Stimulated activated CD8-positive, alpha-beta memory T cell treated with anti-CD3 and anti-CD28 coated beads, Interleukin-12 subunit alpha, Interleukin-12 subunit beta, amount 100 ng/mL, for 1 hour (primary cell): ENCODE measurements around the gene ACE.

Experiments
- DNase-seq: peaks from one replicate; pipeline ENCODE4 v3.0.0-alpha.2; 2020; ENCODE audit warnings: low read depth

The ACE gene

DNA sequence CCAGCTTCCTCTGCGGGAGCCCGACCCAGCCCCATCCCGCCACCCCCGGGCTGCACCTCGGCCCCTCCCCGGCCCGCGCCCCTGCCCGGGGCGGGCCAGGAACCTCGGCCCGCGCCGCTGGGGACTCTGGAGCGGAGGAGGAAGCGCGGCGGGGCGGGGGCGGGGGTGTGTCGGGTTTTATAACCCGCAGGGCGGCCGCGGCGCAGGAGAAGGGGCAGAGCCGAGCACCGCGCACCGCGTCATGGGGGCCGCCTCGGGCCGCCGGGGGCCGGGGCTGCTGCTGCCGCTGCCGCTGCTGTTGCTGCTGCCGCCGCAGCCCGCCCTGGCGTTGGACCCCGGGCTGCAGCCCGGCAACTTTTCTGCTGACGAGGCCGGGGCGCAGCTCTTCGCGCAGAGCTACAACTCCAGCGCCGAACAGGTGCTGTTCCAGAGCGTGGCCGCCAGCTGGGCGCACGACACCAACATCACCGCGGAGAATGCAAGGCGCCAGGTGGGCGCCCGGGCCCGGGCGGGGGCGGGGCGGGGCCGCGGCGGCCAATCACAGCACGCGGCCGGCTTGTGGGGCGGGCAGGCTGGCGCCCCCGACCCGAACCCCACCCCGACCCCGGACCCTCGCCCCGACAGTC lies at the start of gene ACE:
Gene ACE, plus strand, starts transcription at position 208 of the 626 bp plus-strand sequence. Its CDS starts 34 bp downstream, at position 242.
- DNase-seq: no peak

DNA sequence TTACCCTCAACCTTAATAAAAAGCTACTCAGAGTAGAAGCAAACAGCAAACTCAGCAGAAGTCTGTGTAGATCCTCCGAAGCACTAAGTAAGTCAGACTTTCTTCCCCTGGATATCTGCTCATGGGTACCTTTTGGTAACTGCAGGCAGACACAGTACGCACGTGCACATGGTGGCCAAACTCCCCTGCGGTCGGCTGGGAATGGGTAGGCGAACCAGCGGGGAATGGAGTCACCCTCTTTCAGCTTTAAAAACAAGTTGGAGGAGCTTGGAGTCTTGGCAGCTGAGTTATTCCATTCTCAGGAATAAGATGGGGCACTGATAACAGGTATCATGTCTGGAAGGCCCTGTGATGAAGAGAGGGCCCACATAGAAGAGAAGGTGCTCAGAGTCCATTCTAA lies 47.1 kb upstream of the ACE start:
- DNase-seq: no peak

DNA sequence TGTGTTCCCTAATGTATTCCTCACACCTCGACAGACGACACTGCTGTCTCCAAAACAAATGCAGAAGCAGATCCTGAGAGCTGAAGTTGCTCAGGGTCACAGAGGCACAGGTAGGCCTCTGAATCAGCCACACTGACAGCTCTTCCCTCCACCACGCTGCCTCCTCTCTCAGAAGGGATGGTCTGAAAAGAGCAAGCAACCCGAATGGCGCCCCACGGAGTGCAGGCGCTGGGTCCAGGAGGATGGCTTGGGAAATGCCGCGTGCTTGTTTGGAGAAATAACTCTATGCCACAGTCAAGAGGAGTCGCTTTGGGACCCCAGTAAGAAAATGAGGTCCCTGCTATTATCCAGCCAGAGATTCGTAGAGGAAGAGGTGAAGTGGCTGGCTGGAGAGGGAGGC lies 46.6 kb upstream of the ACE start:
- DNase-seq: no peak

DNA sequence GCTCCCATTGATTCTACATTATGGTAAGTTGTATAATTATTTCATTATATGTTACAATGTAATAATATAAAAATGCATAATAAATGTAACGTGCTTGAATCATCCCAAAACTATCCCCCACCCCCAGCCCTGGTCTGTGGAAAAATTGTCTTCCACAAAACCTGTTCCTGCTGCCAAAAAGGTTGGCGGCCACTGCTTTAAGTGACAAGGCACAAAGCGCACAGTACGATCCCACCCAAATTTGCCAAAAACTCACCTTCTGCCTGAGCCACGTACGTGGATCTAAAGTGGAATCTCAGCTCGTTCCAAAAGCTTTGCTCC lies 45.3 kb upstream of the ACE start:
- no peak for DNase-seq

DNA sequence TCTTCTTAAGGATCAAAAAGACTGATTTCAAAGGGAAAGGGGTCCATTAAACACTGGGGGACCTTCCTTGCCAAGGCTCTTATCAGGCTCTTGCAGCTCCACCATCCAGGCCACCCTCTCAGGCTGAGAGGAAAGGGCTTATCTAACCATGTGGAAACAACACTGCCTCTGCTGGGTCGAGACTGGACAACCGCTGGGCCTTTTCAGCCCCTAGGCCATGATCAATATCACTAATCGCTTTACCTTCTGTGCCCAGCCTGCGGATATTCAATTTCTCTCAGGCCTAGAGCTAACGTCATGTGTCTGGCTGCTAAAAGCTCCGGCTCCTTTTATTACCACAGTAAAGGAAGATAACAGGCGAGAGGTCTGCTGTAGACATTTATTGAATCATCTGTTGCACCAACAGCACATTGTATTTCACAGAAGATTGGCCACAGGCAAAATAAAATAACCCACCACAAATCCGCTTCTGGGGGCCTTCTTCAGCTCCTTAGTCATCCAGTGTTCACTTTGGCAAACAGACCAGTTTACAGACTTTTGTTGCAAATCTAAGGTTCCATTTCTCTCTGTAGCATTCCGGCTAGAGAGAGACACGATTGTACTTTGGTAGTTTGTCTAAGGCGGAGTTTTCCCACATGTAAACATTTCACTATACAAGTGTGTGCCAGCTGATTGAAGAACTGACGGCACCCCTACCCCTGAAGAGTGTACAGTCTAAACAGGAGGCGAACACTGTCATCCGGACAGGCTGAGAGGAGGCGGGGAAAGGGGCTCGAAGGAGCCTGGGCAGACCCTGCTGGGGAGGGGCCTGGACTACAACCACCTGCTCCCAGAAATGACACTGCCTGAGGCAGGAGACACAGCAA lies 44.7 kb upstream of the ACE start:
- DNase-seq: no peak

DNA sequence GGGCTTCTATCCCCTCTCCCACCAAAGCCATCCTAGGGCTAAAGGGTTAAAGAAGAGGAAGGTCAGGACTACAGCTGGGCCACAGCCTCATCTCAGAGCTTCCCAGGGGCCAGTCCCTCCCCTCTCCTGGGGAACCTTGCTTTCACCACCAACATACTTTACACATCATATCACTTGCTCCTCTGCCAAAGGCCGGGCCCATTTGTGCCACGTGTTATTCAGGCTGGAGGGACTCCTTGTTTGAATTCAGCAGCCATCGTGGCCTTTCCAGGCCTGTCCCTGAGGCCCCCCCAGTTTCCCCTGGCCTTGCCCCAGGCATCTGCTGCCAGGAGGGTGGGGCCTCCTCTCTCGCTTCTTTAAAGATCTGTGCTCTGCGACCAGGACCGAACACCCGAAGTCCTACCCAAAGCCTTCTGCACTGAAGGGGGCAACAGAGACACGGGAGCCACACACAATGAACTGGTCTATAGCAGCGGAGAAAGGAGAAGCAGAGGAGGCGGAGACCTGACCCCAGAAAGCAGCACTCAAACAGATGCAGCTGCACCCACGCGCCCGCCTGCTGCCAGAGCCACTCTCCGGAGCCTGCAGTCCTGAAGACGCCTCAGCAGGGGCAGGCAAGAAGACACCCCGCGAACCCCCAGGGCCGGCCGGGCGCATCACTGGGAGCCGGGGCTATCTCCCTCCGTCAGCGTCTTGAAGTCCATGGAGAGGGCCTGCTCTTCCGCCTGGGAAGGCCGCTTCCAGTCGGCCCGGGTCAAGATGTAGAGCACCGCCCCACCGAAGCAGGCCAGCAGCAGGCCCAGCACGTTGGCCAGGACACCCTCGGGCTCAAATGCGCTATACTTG lies 42.9 kb upstream of the ACE start:
- no peak for DNase-seq

DNA sequence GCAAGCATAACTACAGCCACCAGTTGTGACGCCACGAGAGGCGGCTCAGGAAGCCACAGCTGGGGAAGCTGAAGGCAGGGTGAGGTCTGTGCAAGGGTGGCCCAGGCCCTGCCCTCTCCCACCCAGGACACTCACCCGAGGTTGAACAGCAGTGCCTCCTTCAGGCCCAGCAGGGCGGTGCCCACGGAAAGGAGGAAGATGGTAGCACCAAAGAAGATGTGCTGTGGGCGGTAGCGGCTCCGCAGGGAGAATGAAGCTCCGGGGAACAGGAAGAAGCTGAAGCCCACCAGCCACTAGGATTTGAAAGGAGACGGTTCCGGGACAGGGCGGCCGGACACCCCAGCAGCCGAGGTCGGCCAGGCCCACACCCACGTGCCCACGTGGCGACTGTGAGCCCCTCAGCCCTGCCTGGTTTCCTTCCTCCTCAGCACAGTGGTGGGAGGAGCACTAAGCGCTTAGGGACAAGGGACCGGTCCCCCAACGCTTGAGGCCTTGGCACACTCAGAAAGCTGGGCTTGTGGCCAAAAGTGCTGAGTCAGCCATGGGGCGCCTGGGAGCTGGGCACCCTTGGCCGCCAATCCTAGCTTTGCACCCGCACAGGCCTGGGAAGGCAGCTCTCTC lies 41.8 kb upstream of the ACE start:
- DNase-seq: no peak

DNA sequence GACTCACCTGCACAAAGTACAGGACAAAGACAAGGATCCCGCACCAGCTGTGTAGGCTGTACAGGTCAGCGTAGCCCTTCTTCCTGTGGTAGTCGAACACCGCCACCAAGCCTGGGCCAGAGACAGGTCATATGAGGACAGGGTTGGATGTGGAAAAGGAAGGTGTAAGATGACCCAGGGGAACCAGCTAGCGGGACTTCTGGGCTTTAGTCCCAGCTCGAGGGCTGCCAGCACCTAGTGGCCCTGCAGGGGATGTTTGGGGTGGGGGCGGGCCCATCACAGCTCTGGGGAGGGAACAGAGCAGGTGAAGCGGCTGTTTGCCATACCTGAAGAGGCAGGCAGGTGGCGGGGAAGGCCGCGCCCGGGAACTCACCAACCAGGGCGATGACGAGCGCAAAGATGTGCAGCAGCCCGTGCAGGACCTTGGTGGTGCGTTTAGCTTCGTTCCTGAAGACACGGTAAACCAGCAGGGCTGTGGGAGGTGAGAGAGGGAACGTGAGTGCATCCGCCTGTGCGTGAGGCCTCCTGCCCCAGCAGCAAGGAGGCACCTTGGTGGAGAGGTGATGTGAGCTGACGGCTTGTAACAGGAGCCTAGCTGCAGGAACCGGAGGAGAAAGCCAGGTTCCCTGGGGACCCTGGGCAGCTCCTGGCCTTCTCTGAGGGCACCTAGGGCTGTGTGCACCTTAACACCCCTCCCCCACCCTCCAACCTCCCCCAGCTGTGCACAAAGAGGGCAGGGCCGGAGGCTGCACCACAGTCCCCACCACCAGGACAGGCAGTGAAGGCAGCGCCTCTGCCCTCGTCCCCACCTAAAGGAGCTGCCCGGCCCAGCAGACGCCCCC lies 41.0 kb upstream of the ACE start:
- DNase-seq: no peak

DNA sequence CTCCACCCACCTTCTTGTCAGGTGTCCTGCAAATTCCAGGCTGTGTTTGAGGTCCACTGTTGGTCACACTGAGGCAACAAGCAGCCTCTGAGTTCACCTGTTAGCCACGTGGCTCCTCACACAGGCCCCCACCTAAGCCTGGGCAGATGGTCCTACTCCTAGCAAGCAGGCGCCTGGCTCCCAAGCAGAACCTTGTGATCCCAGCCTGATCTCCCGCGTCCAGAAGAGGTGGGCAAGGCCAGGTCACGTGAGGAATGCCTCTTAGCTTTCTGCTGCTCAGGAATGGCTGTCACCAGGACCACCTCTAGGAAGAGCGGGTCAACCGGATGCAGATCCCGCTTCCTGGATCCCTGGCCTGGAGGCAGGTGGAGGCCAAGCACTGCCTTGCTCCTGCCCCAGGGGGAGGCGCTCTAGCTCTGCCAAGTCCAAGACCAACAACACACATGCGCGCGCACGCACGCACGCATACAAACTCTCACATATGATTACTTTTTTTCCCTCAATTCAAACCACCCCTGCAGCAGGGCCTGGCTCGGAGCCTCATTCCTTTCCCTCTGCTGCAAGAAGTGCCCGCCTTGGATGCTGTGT lies 40.2 kb upstream of the ACE start:
- no peak for DNase-seq

DNA sequence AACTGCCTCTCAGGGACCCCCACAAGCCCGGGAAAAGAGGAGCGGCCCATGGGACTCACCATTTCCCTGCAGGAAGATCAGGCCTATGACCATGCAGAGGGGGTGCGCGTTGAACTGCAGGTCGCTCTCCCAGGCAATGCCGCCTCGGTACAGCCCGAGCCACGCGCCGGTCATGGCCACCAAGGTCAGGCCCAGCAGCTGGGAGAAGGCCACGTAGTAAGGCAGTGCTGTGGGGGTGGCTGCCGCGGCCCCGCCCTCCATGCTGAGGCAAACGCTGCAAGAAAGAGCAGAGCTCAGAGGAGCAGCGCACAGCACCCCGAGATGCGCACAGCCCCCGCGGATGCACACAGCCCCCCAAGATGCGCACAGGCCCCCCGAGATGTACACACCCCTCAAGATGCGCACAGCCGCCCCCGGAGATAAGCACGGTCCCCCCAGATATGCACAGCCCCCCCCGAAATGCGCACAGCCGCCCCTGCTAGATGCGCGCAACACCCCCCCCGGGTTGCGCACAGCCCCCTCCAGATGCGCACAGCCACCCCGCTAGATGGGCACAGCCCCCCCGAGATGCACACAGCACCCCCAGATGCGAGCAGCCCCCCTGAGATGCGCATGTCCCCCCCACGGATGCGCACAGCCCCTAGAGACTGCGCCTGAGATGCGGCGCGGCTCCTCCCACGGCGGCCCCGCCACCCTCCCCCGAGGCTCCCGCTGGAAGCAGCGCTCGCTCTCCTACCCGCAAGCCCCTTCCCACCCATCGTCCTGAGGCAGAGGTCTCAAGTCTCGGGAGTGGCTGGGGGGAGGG lies 39.4 kb upstream of the ACE start:
- DNase-seq: no peak

DNA sequence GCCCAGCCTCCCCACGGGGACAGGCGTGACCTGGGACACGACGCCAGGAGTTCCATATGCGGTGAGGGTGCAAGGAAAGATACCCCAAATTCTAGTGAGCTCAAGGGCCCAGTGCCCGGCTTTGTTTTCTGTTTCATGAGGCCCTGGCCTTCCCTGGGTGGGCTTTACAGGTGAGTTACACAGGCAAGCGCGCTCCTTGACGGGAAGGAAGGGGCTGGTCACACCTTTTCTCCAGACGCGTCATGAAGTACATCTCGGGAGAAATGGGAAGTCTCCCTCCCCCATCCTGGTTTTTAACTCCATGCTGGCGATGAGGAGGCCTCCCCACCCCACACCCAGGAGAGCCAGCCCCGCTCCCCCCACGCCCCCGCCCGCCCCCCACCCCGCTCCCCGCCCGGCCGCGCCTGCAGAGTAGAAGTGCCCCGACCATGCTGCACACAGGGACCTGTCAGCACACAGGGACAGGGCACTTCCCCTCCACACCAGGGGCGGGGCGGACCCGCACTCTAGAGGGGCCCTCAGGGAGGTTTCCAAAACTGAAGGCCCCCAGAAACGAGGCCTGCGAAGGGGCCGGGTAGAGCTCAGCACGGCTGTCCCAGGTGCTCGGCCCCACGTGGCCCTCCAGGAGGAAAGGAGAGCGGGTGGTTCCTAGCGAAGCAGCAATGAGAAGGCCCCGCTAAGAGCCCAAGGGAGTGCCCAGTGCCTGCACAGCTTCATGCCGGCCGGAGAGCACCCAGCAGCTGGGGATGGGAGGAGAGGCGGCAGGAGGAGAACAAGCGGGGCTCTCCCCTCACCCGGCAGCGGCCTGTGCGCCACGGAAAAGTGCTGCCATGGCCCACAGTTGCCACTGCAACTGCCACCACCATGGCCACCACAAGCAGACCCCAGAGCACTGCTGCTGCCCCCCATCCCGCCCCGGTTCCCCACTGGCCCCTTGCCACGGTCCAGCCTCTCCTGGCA lies 38.5 kb upstream of the ACE start:
- no peak for DNase-seq

DNA sequence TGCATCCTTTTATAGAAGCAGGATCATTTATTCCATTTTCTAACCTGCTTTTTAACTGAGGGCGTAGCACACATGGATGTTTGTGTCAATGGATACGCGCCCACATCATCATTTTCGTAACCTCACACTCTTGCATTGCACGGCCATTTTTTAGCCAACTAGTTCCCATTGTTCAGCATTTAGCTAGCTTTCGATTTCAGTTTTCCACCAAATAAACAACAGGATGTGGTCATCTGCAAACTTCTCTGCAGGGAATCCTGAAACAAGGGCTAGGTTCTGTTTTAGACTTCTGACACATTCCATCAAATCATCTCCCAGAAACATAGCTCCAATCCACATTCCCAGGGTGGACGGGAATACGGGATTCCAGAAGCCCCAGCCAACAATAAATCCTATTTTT lies 37.2 kb upstream of the ACE start:
- no peak for DNase-seq

DNA sequence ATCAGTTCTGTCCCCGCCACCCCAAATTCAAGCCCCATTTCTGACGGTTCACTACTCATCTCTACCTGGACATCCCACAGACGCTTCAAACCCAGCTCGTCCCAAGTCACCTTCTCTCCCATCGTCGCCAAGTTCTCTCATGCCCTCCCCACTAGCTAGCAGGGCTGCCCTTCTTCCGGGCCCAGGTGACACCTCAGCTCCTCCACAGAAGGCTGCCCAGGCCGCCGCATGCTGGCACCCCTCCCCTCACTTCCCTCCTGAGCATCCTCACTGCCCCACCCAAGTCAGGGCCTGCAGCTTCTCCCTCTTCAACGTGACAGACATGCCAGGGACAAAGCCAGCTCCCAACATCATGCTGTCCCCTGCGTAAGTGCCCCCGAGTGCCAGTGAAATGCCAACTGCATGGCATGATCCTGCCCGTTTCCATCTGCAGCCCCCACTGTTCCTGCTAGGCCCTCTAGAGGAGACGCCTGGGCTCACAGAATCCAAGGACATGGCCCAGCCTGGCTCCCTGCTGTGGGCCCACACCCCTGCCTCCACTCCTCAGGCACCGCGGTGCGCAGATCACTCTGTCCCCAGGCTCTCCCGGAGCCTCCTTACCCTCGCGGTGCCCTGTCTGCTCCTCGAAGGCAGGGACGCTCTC lies 36.6 kb upstream of the ACE start:
- no peak for DNase-seq

DNA sequence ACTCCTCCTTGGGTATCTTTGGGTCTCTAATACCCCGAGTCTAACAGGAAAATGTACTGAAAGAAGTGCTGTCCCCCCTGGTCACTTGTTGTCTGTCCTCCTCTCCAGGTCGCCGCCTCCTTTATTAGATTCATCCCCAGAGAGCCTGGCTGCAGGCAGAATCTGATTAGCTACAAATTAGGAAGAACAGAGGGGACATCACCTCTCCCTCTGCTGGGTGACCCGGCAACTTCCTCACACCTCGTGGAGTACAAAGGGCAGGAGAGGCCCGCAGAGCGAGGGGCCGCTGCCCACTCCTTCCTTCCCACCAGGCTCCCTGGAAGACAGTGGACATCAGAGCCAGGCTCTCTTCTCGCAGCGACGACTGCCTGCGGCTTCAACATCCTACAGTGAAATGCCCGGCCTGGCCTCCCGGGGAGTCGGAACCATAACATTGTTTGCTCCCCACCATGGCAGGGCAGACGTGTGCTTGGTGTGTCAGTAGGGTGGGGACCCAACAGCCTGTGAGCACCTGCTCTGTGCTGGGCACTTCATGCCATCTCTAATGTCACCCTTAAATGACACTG lies 36.0 kb upstream of the ACE start:
- no peak for DNase-seq

DNA sequence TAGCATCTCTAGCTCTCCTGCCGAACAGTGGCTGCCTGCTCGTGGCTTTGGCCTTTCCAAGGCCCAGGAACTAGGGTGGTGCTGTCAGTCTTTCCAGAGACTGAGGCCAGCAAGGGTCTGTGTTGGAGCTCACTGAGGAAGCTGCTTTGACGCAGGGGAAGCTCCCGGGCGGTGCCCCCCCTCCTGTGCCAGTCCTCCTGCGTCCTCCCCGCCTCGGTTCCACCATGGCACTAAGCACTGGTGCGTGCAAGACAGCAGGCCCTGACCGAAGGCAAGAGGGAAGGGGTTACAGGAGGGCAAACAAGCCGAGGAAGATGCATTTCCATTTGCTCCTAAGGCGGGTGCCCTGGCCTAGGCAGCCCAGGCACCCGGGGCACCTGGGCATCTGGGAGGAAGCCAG lies 35.2 kb upstream of the ACE start:
- DNase-seq: no peak

DNA sequence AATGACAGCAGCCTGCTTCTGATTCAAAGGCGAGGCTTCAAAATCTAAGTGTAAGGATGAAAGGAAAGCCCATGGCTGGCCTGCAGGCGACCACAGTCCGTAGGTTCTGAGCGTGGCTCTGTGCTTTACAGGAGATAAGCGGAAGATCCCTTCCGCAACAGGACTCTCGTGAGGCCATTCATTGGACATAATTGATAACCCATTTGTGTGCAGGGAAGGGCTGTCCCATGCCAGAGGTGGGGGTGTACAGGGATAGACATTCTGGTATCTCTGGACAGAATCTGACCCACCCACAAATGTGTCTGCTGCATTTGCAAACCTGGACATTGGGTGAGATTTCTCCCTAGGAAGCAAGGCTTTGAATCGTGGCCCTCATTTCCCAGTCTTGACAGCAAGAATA lies 34.8 kb upstream of the ACE start:
- DNase-seq: no peak

DNA sequence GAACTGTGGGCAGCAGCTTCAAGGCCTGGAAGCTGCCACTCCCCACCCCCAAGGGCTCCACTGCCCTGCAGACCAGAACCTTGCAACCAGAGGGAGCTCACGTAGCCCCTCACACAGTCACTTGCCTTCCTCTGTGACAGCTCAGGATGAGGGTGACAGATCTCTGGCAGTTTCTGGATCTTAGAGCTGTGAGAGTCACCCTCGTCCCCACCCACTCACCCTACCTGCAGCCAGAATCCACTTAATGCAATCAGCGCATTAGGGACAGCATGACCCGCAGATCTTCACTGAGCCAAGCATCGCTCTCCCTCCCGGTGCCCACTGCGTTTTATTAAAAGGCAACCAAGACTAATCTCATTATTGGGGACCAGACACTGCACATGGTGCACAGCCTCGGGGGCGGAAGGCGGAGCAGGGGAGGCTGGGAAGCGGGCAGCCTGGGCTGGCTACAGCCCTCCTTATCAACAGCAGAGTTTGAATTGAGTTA lies 34.3 kb upstream of the ACE start:
- no peak for DNase-seq

DNA sequence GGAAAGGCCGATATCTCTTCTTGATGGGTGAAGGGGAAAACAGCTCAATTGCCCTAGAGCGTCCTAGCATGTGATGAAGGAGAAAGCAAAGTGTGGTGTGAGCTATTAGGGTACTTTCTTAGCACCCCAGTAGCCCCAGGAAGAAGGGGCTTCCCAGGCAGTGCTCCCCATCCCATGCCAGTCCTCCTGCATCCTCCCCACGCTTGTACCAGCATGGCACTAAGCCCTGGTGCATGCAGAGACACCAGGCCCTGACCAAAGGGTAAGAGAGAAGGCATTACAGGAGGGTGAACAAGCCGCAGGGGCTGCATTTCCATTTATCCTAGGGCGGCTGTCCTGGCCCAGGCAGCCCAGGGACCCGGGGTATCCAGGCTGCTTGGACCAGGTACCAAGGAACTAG lies 33.8 kb upstream of the ACE start:
- DNase-seq: no peak
